A673 (cell line): ENCODE results near the gene LCAT.

Source experiments
- CTCF ChIP-seq: fragments of 300-800, 200-600 bp; sonication (generic); conservative IDR thresholded peaks from 2 replicates; pipeline ENCODE4 v1.5.1; 2017; ENCODE audit warnings: low read depth, mild to moderate bottlenecking, antibody characterized with exemption, low read length, moderate library complexity, mixed read lengths
- EZH2 ChIP-seq: fragments of 200-600 bp; sonication (generic); IDR thresholded peaks from 2 replicates; pipeline ENCODE4 v1.6.1; 2017; ENCODE audit warnings: borderline replicate concordance, low read depth, mild to moderate bottlenecking, mixed read lengths, antibody characterized with exemption, low read length; ENCODE audit not compliant: poor library complexity, severe bottlenecking

DNA sequence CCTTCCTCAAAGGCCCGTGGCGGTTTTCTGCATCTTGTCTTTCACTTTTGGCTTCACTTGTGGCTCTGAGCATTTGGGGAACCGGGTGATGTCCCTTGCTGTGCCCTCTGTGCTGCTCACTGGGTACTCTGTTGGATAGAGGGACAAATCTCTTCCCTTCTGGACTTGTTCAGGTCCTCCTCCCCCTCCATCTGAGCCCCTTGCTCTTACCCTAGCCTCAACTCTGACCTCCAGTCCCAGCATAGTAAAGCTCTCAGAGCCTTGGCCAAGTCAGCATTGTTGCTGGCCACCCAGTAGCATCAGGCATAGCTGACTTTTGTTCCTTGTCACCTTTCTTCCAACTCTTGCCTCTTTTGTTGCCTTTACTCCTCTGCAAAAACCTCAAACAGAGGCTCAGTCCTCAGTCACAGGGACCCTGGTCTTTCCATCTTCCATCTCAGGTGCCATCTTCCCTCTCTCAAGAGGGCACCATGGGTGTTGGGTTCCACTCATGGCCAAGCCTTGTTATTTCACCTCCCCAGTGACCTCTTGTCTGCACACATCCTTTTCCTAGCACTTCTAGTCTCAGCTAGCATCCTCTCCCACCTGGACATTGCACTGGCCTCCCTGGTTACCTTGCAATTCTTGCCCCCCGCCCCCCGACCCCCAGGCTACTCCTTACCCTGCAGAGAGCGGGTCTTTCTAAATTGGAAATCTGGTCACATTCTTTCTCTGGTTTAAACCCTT is 6.9 kb downstream of the LCAT start:
- TF ChIP-seq EZH2 (no peak), CTCF (no peak)
